WI38 (cell line): ENCODE measurements around the gene ZDHHC8.
A peak's percentile ranks its signal among the peaks of the same experiment; 100 is the strongest.

Source experiments
- H3K4me3 ChIP-seq: 2 replicates; pipeline ENCODE4 v1.5.1; 2011; ENCODE audit warnings: low read depth, mild to moderate bottlenecking, control low read depth, low read length
- TF ChIP-seq, protein P1 (sequence below): IDR thresholded peaks from 2 replicates; pipeline ENCODE4 v1.5.1; 2012; ENCODE audit warnings: low read depth, mild to moderate bottlenecking, control low read depth, low read length

Gene ZDHHC8

DNA sequence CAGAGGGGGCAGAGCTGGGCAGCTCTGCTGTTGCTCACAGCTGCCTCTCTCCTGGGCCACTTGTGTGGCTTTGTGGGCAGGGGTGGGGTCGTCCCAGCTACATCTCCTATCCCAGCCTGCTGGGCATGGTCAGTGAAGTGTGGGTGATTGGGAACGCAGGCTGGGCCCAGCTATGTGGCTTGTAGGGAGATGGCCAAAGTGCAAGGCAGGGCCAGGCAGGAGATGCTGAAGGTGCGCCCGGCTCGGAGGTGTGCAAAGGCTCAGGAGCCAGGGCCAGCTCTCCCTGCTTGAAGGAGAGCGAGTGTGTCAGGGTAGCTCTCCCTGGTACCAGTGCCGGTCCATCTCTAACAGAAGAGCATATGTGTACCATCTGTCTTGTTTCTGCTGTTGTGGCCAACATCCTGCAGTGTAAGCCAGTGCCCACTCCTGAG is 24.1 kb upstream of the ZDHHC8 start:
- TF ChIP-seq, protein P1, sequence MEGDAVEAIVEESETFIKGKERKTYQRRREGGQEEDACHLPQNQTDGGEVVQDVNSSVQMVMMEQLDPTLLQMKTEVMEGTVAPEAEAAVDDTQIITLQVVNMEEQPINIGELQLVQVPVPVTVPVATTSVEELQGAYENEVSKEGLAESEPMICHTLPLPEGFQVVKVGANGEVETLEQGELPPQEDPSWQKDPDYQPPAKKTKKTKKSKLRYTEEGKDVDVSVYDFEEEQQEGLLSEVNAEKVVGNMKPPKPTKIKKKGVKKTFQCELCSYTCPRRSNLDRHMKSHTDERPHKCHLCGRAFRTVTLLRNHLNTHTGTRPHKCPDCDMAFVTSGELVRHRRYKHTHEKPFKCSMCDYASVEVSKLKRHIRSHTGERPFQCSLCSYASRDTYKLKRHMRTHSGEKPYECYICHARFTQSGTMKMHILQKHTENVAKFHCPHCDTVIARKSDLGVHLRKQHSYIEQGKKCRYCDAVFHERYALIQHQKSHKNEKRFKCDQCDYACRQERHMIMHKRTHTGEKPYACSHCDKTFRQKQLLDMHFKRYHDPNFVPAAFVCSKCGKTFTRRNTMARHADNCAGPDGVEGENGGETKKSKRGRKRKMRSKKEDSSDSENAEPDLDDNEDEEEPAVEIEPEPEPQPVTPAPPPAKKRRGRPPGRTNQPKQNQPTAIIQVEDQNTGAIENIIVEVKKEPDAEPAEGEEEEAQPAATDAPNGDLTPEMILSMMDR: no peak
- no peak overlapping the region for H3K4me3 ChIP-seq

DNA sequence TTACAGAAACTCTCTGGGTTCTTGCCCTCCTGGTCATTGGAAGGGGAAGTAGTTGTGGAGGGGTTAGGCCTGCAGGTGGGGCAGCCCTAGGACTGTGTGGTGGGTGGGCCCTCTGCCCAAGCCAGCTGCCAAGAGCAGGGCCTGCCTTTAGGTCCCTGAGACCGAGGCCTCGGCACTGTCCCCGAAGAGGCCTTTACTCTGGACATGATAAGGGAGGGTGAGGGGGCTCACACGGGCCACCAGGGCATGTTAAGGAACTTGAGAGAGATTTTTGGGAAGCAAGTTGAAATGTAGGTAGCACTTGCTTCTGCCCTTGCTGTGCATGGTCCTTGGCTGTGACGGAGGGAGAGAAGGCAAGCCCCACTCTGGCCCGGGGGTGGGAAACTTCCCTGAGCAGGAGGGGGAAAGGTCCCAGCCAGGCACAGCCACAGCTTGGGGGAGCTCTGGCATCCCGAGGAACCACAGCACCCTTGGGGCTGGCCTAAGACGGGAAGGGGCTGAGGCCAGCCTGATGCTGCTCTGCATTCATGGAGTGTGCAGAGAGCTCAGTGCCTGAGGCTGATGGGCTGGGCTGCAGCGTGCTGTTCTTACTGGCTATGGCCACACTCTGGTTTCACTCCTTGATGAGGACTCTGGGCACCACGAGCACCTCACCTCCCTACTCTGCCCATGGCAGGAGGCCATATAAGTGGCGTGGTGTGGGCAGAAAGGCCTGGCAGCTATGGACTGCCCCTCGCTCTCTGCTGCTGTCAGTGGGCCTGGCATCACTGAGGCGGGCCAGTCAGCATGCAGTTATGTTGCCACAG is 23.4 kb upstream of the ZDHHC8 start:
- no peak overlapping the region for H3K4me3 ChIP-seq
- TF ChIP-seq, protein P1: no peak

DNA sequence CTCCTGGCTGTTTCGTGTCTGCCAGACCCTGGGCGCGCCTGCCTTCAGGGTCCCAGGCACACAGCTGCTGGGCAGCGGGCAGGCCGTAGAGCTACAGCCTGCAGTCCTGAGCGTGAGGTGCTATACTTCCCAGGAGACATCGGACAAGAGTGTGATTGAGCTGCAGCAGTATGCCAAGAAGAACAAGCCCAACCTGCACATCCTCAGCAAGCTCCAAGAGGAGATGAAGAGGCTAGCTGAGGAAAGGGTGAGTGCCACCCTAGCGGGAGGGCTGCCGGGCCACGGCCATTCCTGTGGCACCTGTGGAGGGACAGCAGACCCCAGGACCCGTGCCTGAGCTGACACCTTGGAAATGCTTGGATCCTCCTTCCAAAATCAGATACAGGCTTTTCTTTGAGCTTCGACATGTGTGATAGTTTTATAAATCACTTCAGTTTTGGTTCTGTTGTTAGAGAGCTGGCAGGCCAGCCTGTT is 22.8 kb upstream of the ZDHHC8 start:
- TF ChIP-seq, protein P1: no peak
- no peak overlapping the region for H3K4me3 ChIP-seq

DNA sequence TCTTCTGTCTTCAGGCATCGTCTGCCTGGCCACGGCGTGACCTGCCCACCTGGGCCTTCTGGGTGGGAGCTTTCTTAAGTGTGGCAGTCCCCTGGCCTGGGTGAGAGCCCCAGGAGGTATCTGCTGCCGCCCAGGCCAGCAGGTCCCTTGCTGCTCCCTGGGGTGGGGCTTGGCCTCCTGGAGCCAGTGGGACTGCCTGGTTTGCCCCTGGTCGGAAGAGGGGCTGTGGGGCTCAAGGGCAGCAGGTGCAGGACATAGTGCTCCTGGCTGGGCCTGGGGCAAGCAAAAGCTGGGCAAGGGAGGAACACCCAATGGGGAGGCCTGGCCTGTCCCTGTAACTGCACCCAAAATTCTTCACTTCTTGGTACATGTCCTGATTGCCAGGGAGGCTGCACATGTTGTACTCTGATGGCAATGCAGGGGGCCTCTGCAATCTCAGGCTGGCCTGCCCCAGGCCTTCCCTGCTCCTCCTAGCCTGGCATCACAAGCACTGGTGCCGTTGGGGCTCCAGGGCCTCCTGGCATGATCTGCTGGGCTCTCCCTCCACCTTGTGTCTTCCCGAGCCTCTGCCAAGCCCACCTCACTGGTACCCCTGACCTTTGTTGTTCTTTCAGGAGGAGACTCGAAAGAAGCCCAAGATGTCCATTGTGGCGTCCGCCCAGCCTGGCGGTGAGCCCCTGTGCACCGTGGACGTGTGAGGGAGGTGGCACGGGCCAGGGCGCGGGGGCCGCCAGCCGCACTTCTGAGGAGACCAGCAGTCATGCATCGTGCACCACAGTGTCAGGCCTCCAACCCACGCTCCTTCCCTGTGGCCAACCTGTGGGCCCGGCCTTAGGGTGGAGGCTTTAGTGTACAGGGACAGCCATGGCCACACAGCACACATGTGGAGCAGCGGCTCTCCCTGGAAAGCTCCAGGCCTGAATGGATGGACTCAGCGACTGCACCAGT is 21.9 kb upstream of the ZDHHC8 start:
- TF ChIP-seq, protein P1: no peak
- H3K4me3 ChIP-seq: no peak overlapping the region

DNA sequence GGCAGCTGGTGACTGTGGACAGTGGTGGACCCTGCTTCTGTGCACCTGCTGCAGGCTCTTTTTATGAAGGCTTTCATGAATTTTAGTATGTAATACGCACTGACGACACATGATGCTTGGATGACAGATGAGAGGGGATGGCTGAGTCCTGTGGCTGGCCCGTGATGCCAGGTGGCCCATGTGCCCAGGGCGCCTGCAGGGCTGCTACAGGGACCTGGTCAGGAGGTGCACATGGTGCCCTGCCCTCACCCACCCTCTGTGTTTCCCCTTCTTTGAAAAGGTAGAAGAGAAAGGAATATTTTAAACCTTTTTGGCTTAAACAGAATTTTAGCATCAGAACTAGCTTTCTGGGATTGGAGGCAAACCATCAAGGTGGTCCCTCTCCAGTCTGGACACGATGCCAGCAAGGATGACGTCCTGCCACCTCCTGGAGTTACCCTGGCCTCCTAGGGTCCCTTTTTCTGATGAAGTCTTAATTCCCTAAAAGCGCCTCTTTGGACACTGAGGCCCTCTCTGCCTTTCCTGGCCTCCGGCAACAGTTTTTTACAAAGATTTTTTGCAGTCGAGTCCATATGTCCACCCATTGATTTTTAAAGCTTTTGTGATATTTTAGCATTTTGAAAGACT is 21.1 kb upstream of the ZDHHC8 start:
- TF ChIP-seq, protein P1: no peak

DNA sequence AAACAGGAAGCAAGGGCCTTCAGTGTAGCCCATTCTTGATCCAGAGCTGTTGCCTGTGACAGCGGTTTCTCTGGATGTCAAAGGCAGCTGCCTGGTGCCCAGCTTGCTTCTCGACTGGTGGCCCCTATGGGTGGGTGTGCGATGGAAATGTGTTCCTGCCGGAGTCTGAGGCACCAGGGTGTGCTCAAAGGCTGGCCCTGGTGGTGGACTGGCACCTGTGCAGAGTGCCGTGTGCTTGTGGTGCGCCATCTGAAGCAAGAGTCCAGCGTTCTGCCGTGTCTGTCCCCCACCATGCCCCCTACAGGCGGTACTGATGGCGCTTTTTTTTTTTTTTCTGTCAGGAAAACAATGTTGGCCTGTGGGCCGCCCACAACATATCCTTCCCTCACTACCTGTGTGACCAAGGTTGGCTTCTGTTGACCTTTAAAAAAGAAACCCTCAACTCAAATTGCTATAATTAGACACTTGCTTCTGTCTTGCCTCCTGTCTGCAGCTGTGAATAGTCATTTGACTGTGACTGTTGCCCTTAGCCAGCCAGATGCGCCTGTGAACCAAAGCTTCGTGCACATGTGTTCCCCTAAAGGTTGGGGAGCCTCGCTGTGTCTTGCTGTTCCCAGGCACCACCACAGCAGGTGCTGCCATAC is 20.4 kb upstream of the ZDHHC8 start:
- no peak overlapping the region for H3K4me3 ChIP-seq
- TF ChIP-seq, protein P1: peak; percentile 31; the same call in 1 of the 2 replicates

More for the DNA sequence above, 21.1 kb upstream of the ZDHHC8 start:
- H3K4me3 ChIP-seq: no peak overlapping the region
